Fibroblast of skin of left biceps (primary cell): Measurements from ENCODE around the gene CTBS.

Source experiments
- DNase-seq, 2 experiments: peaks; one replicate each; pipeline ENCODE4 v3.0.0-alpha.2; 2013; ENCODE audit warnings: low read depth in 2 of 2

CTBS gene

DNA sequence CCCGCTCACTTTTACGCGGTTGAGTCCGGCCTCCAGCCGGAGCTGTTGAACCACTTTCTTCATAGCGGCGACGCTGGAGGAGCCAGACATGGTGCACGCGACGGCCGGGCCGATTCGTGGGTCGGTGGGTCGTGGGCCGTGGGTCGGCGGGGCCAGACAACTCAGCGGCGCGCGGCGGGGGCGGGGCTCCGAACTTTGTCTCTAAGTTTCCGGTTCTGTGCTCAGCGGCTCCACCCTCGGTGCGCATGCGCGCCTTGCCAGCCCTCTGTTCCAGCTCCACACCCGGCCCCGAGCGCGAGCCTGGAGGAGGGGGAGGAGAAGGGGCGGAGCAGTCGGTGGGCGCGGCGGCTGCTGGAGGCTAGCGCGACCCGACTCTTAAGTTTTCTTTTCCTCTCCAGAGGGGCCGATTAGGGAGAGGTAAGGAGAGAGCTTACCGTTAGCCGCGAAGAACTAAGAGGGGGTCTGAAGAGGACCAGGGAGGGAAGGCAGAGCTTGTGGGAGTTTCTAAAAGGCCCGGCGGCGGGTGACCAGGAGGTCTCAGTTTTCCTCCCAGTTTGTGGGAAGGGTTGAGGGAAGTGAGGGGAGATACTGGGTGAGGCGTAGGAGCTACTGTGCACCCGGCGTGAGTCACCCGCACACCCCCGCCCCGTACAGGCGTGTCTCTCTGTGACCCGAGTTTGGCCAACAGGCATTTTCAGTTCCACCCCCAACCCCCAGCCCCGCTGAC lies 68.1 kb downstream of the CTBS start, which contains the start of the genes GNG5 and SPATA1:
Gene GNG5 (minus strand): TSS at position 580 of the 727 bp plus-strand sequence. CDS start 490 bp downstream, at position 90.
Gene SPATA1 (plus strand): TSS at position 385 of the 727 bp plus-strand sequence. CDS start 9,974 bp downstream, outside the sequence.
- peak; percentile 87 to 89 for DNase-seq

DNA sequence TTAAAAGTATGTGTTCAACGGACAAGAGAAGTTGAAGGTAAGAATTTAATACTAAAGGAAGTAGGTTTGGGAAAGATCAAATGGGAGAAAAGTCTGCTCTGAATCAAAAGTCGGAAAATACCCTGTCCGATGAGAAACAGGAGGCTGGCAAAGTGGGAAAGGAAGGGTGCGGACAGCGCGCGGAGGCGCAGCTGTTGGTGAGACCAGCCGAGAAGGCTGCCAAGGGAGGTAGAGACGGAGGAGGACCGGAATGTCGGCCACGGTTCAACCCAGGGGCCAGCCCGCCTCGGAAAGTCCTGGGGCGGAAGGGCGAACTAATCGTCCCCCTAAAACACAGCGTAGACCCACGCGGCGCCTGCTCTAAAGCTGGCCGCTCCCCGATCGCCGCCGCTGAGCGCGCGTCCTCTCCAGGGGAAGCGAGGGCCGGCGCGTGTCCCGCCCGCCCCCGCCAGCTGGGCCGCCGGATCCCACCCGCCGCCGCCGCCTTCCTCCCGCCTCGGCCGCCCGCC lies 68.7 kb downstream of the CTBS start:
- peak in 1 of 2 experiments; percentile 17 for DNase-seq

DNA sequence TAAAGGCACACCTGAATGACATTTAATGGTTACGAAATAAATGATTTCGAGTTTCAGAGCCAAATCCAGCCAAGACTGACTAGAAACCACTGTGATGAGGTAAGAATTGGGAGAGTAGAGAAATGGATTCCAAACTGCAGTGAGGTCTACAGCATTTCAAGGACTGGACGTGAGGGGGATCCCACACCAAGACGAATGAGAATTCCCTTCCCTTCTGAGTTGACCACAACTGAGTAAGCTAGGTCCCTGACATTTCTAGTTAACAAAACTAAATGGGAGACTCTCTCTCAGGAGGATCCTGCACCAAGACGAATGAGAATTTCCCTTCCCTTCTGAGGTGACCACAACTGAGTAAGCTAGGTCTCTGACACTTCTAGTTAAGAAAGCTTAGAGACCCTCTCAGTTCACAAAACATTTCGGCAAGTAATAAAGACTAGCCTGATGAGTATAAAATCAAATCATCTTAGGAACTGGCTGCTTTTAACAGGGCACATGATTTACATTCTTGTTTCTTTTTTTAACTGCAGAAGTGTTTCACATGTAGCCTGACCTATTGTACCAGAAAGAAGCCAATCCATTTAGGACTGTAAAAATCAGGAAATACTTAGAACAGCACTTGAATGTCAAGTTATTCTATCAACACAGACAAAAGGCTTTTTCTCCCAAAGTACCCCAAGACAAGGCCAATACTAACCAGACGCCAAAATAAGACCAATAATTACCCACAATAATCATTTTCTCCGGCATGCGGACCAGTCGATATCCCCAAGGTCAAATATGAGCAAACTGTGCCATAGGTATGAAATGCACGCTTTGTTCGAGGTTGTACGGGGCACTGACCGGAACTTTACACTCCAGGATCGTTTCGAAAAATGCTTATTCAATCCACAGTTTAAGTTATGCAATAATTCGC lies 69.4 kb downstream of the CTBS start:
- peak; percentile 22 to 23 for DNase-seq

DNA sequence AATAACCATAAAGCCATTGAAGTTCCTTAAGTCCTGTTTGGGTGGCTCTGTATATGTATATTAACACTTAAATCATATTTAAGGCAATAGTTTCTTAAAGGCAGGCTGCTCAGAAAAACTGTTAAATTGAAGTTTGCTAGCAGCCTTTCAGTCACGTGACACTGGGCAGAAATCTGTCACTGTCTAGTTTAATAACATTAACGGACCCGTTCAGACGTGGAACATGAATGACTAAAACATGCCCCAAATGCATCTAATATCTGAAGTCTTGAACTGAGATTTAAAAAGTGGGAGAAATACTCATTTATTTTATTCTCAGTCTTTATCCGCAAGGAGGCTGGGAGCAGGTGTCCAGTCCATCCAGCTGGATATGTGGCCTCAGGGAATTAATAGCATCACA lies 71.3 kb downstream of the CTBS start:
- DNase-seq, result no peak
